Ishikawa (cell line): ENCODE measurements around the gene ANKRD55.

Source experiments
- CEBPB ChIP-seq: IDR thresholded peaks from 2 replicates; pipeline ENCODE4 v1.6.1; 2012
- CREB1 ChIP-seq: IDR thresholded peaks from 2 replicates; pipeline ENCODE4 v1.6.1; 2012; ENCODE audit warnings: low read depth
- EGR1 ChIP-seq: IDR thresholded peaks from 2 replicates; pipeline ENCODE4 v1.6.1; 2012
- EP300 ChIP-seq: IDR thresholded peaks from 2 replicates; pipeline ENCODE4 v1.6.1; 2012; ENCODE audit warnings: borderline replicate concordance
- FOXM1 ChIP-seq: IDR thresholded peaks from 2 replicates; pipeline ENCODE4 v1.6.1; 2012; ENCODE audit warnings: low read depth, borderline replicate concordance
- NFIC ChIP-seq: IDR thresholded peaks from 2 replicates; pipeline ENCODE4 v1.6.1; 2012
- RAD21 ChIP-seq: IDR thresholded peaks from 2 replicates; pipeline ENCODE4 v1.6.1; 2012; ENCODE audit warnings: low read depth
- TAF1 ChIP-seq: IDR thresholded peaks from 2 replicates; pipeline ENCODE4 v1.6.1; 2012; ENCODE audit warnings: low read depth, mild to moderate bottlenecking
- TCF12 ChIP-seq: IDR thresholded peaks from 2 replicates; pipeline ENCODE4 v1.6.1; 2012; ENCODE audit warnings: low read depth
- TEAD4 ChIP-seq: IDR thresholded peaks from 2 replicates; pipeline ENCODE4 v1.6.1; 2012
- USF1 ChIP-seq: IDR thresholded peaks from 2 replicates; pipeline ENCODE4 v1.6.1; 2012
- YY1 ChIP-seq: IDR thresholded peaks from 2 replicates; pipeline ENCODE4 v1.6.1; 2012; ENCODE audit warnings: low read depth
- ZBTB7A ChIP-seq: IDR thresholded peaks from 2 replicates; pipeline ENCODE4 v1.6.1; 2012; ENCODE audit warnings: low read depth
- TF ChIP-seq, protein P1 (sequence below): IDR thresholded peaks from 2 replicates; pipeline ENCODE4 v1.6.1; 2012
- TF ChIP-seq, protein P2 (sequence below): IDR thresholded peaks from 2 replicates; pipeline ENCODE4 v1.6.1; 2012; ENCODE audit warnings: low read depth, mild to moderate bottlenecking

Gene ANKRD55

GRCh38 chr5:56229111-56229510 lies 4.0 kb downstream of the ANKRD55 start:
- TF ChIP-seq USF1 (no peak), CREB1 (no peak), CEBPB (no peak), YY1 (no peak)
- TF ChIP-seq, protein P1, sequence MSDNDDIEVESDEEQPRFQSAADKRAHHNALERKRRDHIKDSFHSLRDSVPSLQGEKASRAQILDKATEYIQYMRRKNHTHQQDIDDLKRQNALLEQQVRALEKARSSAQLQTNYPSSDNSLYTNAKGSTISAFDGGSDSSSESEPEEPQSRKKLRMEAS: no peak

- TF ChIP-seq, protein P2, sequence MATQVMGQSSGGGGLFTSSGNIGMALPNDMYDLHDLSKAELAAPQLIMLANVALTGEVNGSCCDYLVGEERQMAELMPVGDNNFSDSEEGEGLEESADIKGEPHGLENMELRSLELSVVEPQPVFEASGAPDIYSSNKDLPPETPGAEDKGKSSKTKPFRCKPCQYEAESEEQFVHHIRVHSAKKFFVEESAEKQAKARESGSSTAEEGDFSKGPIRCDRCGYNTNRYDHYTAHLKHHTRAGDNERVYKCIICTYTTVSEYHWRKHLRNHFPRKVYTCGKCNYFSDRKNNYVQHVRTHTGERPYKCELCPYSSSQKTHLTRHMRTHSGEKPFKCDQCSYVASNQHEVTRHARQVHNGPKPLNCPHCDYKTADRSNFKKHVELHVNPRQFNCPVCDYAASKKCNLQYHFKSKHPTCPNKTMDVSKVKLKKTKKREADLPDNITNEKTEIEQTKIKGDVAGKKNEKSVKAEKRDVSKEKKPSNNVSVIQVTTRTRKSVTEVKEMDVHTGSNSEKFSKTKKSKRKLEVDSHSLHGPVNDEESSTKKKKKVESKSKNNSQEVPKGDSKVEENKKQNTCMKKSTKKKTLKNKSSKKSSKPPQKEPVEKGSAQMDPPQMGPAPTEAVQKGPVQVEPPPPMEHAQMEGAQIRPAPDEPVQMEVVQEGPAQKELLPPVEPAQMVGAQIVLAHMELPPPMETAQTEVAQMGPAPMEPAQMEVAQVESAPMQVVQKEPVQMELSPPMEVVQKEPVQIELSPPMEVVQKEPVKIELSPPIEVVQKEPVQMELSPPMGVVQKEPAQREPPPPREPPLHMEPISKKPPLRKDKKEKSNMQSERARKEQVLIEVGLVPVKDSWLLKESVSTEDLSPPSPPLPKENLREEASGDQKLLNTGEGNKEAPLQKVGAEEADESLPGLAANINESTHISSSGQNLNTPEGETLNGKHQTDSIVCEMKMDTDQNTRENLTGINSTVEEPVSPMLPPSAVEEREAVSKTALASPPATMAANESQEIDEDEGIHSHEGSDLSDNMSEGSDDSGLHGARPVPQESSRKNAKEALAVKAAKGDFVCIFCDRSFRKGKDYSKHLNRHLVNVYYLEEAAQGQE: no peak
Observed at GRCh38 chr5:56228631-56229030, 4.5 kb downstream of the ANKRD55 start.

GRCh38 chr5:56227691-56228090 lies 5.4 kb downstream of the ANKRD55 start:
- TF ChIP-seq CREB1: no peak
- TF ChIP-seq, protein P2: no peak
- no peak for TF ChIP-seq CEBPB
- TF ChIP-seq ZBTB7A: no peak
- no peak for TF ChIP-seq YY1
- no peak for TF ChIP-seq TEAD4
- TF ChIP-seq FOXM1: no peak
- no peak for TF ChIP-seq EGR1
- no peak for TF ChIP-seq RAD21
- no peak for TF ChIP-seq TCF12
- no peak for TF ChIP-seq TAF1
- TF ChIP-seq, protein P1: no peak
- TF ChIP-seq NFIC: no peak
- no peak for TF ChIP-seq USF1
- no peak for TF ChIP-seq EP300

DNA sequence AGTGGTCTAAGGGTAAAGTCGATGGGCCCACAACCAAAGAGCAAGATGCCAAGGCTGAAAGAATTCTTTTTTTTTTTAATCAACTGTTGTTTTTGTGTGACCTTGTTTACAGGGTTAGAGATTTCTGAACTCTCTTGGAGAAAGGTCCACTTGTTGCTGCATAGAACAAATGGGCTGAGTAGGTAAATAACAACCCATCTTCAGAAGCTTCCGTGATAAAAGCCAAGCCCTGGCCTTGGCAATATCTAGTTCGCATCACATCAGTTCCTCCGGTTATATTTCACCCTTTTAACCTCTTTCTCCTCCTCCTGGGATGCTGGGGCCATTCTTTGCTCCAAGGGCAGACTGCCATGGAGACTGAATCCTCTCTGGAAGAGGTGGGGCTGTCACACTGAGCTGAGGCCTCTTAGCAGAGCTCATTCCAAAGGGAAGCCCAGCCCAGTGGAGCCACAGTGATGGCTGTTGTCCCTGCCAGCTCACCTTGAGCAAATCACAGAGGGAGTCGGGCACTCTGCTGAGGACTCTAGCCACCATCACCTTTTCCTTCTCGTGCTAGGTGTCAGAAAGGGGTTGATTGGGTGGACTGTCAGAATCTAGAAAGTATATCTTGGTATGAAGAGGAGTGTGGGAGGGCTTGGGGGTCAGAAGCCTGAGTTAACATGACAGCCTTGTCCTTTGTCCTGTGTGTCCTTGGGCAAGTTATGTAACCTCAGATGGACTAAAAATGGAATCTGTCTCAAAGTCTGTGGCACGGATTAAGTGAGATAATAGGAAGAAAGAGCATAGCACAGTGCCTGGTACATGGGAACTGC lies 17.9 kb downstream of the ANKRD55 start:
- TF ChIP-seq TCF12: no peak
- TF ChIP-seq CEBPB: no peak
- TF ChIP-seq, protein P1: no peak

GRCh38 chr5:56212130-56212879 lies 20.8 kb downstream of the ANKRD55 start:
- no peak for TF ChIP-seq ZBTB7A
- no peak for TF ChIP-seq RAD21
- TF ChIP-seq, protein P2: no peak
- no peak for TF ChIP-seq TEAD4
- TF ChIP-seq FOXM1: no peak
- TF ChIP-seq, protein P1: no peak
- no peak for TF ChIP-seq CEBPB
- no peak for TF ChIP-seq CREB1
- TF ChIP-seq EP300: no peak
- no peak for TF ChIP-seq USF1
- no peak for TF ChIP-seq TAF1
- no peak for TF ChIP-seq TCF12
- no peak for TF ChIP-seq YY1
- TF ChIP-seq NFIC: no peak
- TF ChIP-seq EGR1: no peak
